HFF-Myc (cell line): ENCODE data around the gene ZFHX3.

Source experiments
- DNase-seq: peaks from one replicate; pipeline ENCODE4 v3.0.0-alpha.2; 2011; ENCODE audit warnings: low read depth; ENCODE audit errors: extremely low read depth
- H3K4me3 ChIP-seq: replicated peaks from 2 replicates; pipeline ENCODE4 v1.5.1; 2011; ENCODE audit warnings: low read depth, mild to moderate bottlenecking, control low read depth, low read length
- TF ChIP-seq, protein P1 (sequence below): IDR thresholded peaks from 2 replicates; pipeline ENCODE4 v1.5.1; 2012; ENCODE audit warnings: mild to moderate bottlenecking, low read depth, low read length, control low read depth; ENCODE audit errors: missing control alignments

ZFHX3 gene

DNA sequence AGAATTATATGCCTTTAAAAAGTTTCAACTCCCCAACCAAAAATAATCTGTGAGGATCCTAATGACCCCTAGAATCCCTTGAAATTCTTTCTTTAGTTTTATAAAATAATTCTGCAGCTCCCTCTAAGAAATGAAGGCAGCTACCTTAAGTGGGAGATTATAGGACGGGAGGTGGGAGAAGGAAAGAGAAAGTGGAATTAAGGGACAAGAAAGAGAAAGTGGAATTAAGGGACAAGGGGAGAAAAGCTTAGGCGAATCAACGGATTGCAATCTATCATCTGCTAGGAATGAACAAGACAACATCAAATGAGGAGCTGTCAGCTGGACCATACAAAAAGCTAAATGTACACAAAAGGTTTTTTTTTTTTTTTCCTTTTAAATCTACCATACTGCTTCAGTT lies 262.0 kb downstream of the ZFHX3 start:
- TF ChIP-seq, protein P1, sequence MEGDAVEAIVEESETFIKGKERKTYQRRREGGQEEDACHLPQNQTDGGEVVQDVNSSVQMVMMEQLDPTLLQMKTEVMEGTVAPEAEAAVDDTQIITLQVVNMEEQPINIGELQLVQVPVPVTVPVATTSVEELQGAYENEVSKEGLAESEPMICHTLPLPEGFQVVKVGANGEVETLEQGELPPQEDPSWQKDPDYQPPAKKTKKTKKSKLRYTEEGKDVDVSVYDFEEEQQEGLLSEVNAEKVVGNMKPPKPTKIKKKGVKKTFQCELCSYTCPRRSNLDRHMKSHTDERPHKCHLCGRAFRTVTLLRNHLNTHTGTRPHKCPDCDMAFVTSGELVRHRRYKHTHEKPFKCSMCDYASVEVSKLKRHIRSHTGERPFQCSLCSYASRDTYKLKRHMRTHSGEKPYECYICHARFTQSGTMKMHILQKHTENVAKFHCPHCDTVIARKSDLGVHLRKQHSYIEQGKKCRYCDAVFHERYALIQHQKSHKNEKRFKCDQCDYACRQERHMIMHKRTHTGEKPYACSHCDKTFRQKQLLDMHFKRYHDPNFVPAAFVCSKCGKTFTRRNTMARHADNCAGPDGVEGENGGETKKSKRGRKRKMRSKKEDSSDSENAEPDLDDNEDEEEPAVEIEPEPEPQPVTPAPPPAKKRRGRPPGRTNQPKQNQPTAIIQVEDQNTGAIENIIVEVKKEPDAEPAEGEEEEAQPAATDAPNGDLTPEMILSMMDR: no peak
- DNase-seq: no peak
- H3K4me3 ChIP-seq: no peak overlapping the region

DNA sequence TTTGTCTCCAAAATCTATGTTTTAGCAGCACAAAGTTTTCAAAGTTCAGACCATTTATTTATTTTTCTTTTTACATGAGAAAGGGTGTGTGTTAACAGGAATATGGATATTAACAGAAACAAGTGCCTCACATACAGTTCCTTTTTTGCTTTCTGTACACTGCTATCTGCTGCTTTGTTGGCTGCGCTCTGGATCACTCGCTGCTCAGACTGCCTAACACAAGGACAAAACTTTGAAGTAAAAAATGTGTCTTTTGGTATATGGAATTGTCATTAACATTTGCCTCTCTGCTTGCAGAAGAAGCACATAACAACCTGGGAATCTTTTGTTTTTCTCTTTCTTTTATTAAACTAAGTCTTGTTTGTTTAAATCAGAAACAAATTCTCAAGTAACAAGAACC lies 262.8 kb downstream of the ZFHX3 start:
- TF ChIP-seq, protein P1: no peak
- DNase-seq: no peak
- no peak overlapping the region for H3K4me3 ChIP-seq

DNA sequence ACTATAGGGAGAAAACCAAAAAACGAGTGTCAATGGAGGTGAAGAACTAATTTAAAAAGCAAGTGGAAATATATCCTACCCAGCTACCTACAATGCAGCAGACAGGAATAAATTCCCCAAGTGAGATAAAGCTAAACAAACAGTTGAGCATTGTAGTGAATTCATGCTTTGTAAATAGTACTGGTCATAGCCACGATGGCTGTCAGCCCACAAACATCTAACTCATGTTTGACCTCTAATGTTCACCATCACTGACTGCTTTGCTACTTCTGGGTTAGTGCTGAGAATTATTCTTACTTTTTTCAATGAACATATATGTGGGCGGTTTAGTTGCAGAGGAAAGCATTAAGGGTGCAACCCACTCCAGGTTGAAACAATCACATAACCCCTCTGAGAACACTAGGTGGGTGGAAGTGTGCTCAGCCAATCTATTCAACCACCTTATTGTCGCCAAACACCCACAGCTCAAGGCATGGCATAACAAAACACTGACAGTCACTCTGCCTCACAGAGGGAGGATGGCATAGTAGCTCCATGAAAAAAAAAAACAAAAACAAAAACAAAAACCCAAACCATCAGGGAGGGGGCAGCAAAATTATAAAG lies 264.1 kb downstream of the ZFHX3 start:
- H3K4me3 ChIP-seq: no peak overlapping the region
- no peak for DNase-seq
- TF ChIP-seq, protein P1: no peak

DNA sequence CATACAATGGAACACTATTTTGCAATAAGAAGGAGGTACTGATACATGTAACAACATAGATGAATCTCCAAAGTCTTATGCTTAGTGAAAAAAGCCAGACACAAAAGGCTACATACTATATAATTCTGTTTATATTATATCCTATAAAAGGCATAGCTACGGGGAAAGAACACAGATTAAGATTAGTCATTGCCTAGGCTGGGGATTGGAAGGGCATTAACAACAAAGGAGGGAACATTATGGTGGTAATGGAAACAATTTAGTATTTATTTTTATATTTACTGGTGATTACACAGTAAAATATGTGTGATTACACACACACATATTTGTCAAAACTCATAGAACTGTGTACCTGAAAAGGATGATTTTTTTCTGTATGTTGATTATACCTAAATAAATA lies 278.1 kb downstream of the ZFHX3 start:
- no peak for DNase-seq
- TF ChIP-seq, protein P1: no peak
- no peak overlapping the region for H3K4me3 ChIP-seq

DNA sequence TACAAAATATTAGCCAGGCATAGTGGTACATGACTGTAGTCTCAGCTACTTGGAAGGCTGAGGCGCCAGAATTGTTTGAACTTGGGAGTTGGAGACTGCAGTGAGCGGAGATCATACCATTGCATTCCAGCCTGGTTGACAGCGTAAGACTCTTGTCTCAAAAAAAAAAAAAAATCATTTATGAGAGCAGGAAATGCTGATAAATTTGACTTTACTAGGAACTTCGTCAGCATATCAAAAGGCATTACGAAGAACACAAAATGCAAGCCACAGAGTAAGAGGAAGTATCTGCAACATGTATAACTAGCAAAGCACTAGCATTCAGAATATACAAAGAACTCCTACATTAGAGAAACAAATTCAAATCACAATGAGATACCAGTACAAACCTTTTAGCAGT lies 279.3 kb downstream of the ZFHX3 start:
- TF ChIP-seq, protein P1: no peak
- no peak for DNase-seq
- H3K4me3 ChIP-seq: no peak overlapping the region

DNA sequence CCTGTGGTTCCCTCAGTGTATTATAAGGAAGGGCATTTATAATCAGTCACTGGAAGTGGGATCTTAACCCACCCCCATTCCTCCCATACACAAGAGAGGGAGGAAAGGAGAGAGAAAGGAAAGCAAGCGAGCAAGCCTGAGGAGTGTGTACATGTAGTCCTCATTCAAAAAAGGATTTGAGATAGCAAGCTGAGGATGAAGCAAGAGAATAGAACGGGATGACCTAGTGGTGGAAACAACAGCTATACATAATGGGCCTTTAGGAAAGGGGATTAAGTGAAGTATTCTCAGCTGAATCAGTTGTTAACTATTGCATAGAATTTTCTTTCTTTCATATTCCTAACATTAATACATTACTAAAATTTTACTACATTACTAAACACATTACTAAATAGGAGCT lies 281.4 kb downstream of the ZFHX3 start:
- no peak overlapping the region for H3K4me3 ChIP-seq
- TF ChIP-seq, protein P1: no peak
- no peak for DNase-seq

DNA sequence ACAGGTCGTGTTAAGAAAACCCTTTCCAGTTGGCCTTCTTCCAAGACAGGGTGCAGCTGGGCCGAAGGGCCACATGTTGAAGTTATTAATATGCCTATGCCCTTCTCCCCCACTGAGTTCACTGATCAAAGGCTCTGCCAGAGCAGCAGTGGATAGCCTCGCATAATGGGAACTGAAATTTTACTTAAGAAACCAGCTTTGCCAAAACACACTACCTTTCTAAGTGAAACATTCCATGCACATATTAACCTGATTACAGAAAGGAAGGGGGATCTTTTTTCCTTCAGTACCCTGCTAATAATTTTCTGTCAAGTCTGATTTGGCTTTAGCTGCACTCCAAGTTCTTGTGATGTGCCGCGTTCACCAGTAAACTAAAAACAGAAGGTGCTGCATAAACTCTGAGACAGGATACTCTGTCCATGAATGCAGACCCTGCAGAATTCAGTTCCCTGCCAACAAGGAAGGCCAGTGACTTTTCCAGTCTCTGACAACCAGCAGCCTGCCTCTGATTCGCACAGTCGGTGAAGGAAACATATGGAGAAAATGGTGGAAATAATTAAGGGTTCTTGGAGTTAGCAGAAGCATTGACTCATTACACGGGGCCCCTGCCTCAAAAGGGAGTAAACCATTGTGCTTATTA lies 283.8 kb downstream of the ZFHX3 start:
- TF ChIP-seq, protein P1: no peak

More for the DNA sequence above, 283.8 kb downstream of the ZFHX3 start:
- no peak overlapping the region for H3K4me3 ChIP-seq
- DNase-seq: no peak
